GM19395 (cell line): ENCODE data around the gene PLCG2.

Experiments used
- ATAC-seq: cut with Tn5 transposase; IDR thresholded peaks from one replicate; pipeline ENCODE4 v1.9.1; 2021; ENCODE audit warnings: mild to moderate bottlenecking, moderate library complexity; ENCODE audit not compliant: unreplicated experiment

The PLCG2 gene

GRCh38 chr16:81814751-81815428 is 35.8 kb downstream of the PLCG2 start:
- no peak for ATAC-seq

GRCh38 chr16:81815429-81815766 is 36.3 kb downstream of the PLCG2 start:
- no peak for ATAC-seq

GRCh38 chr16:81816351-81816750 is 37.3 kb downstream of the PLCG2 start:
- no peak for ATAC-seq

- no peak for ATAC-seq
Observed at GRCh38 chr16:81816793-81817210, 37.7 kb downstream of the PLCG2 start.

GRCh38 chr16:81817296-81817695 is 38.2 kb downstream of the PLCG2 start:
- ATAC-seq, result peak; percentile 28

- ATAC-seq, result peak; percentile 48
Observed at GRCh38 chr16:81817789-81818567, 38.9 kb downstream of the PLCG2 start.

GRCh38 chr16:81818568-81818896 is 39.4 kb downstream of the PLCG2 start:
- ATAC-seq, result no peak

GRCh38 chr16:81818905-81819304 is 39.8 kb downstream of the PLCG2 start:
- no peak for ATAC-seq

GRCh38 chr16:81821436-81822128 is 42.5 kb downstream of the PLCG2 start:
- peak; percentile 52 for ATAC-seq

- ATAC-seq, result peak; percentile 59
Observed at GRCh38 chr16:81823111-81823510, 44.0 kb downstream of the PLCG2 start.

- ATAC-seq, result no peak
Observed at GRCh38 chr16:81823734-81824133, 44.6 kb downstream of the PLCG2 start.

- no peak for ATAC-seq
Observed at GRCh38 chr16:81826523-81826922, 47.4 kb downstream of the PLCG2 start.

- ATAC-seq, result no peak
Observed at GRCh38 chr16:81830845-81831540, 51.9 kb downstream of the PLCG2 start.

- peak; percentile 65 for ATAC-seq
Observed at GRCh38 chr16:81831722-81832126, 52.6 kb downstream of the PLCG2 start.

- no peak for ATAC-seq
Observed at GRCh38 chr16:81832801-81833547, 53.9 kb downstream of the PLCG2 start.

GRCh38 chr16:81833751-81834150 is 54.7 kb downstream of the PLCG2 start:
- no peak for ATAC-seq

- ATAC-seq, result no peak
Observed at GRCh38 chr16:81834868-81835267, 55.8 kb downstream of the PLCG2 start.

GRCh38 chr16:81836279-81837054 is 57.4 kb downstream of the PLCG2 start:
- peak; percentile 78 for ATAC-seq

- ATAC-seq, result no peak
Observed at GRCh38 chr16:81837312-81837751, 58.2 kb downstream of the PLCG2 start.

- peak; percentile 45 for ATAC-seq
Observed at GRCh38 chr16:81838794-81839193, 59.7 kb downstream of the PLCG2 start.
